GM23338 (cell line): Measurements from ENCODE around the gene FNDC3B. TPM values are rescaled to one million over a fixed set of nuclear protein-coding genes. Genes with fewer than 3 reads are reported as not detected.

Experiments
- ATAC-seq: fragments of 200-7000 bp; cut with Tn5 transposase; 3 replicates; pipeline ENCODE4 v1.9.1; 2020
- DNase-seq: peaks from one replicate; pipeline ENCODE4 v3.0.0-alpha.2; 2015; ENCODE audit warnings: low spot score
- H2AFZ ChIP-seq: fragments of 200-600 bp; sonication (generic); 2 replicates; pipeline ENCODE4 v1.8.0; 2016; ENCODE audit warnings: antibody characterized with exemption, mild to moderate bottlenecking, moderate library complexity
- H3F3A ChIP-seq: fragments of 200-600 bp; sonication (generic); replicated peaks from 2 replicates; pipeline ENCODE4 v1.8.0; 2017; ENCODE audit warnings: antibody characterized with exemption, mixed run types, low read depth
- H3K27ac ChIP-seq: fragments of 200-600 bp; sonication (generic); 2 replicates; pipeline ENCODE4 v1.6.1; 2016; ENCODE audit warnings: low read depth
- H3K27me3 ChIP-seq: fragments of 200-600 bp; sonication (generic); 2 replicates; pipeline ENCODE4 v1.8.0; 2016; ENCODE audit warnings: mild to moderate bottlenecking, mixed run types, moderate library complexity; ENCODE audit not compliant: insufficient read depth
- H3K36me3 ChIP-seq: fragments of 200-600 bp; sonication (generic); 2 replicates; pipeline ENCODE4 v1.8.0; 2016; ENCODE audit warnings: mild to moderate bottlenecking; ENCODE audit not compliant: insufficient read depth
- H3K4me1 ChIP-seq: fragments of 200-600 bp; sonication (generic); 2 replicates; pipeline ENCODE4 v1.8.0; 2016; ENCODE audit warnings: mild to moderate bottlenecking, moderate library complexity; ENCODE audit not compliant: insufficient read depth
- H3K4me2 ChIP-seq: fragments of 200-600 bp; sonication (generic); 2 replicates; pipeline ENCODE4 v1.7.1; 2017; ENCODE audit warnings: mixed run types
- H3K4me3 ChIP-seq: fragments of 200-600 bp; sonication (generic); 2 replicates; pipeline ENCODE4 v1.6.1; 2016; ENCODE audit warnings: mixed run types
- H3K79me2 ChIP-seq: fragments of 200-600 bp; sonication (generic); replicated peaks from 2 replicates; pipeline ENCODE4 v1.8.0; 2017; ENCODE audit warnings: mild to moderate bottlenecking; ENCODE audit not compliant: insufficient read depth
- H3K9me2 ChIP-seq: fragments of 200-600 bp; sonication (generic); 2 replicates; pipeline ENCODE4 v1.8.0; 2017; ENCODE audit not compliant: insufficient read depth
- H4K20me1 ChIP-seq: fragments of 200-600 bp; sonication (generic); replicated peaks from 2 replicates; pipeline ENCODE4 v1.8.0; 2017; ENCODE audit warnings: mild to moderate bottlenecking; ENCODE audit not compliant: insufficient read depth
- H3K27ac Mint-ChIP-seq: 2 replicates; pipeline ENCODE4 v1.8.0; 2020; ENCODE audit warnings: inconsistent platforms, mild to moderate bottlenecking, moderate library complexity, mixed read lengths
- H3K27me3 Mint-ChIP-seq: 3 replicates; pipeline ENCODE4 v1.8.0; 2022; ENCODE audit warnings: low read depth, mild to moderate bottlenecking, moderate library complexity, mixed read lengths, inconsistent platforms; ENCODE audit not compliant: insufficient read depth, poor library complexity
- H3K36me3 Mint-ChIP-seq: 3 replicates; pipeline ENCODE4 v1.8.0; 2021; ENCODE audit warnings: low read depth, mild to moderate bottlenecking, inconsistent platforms, moderate library complexity, mixed read lengths
- H3K4me1 Mint-ChIP-seq: 3 replicates; pipeline ENCODE4 v1.8.0; 2020; ENCODE audit warnings: mild to moderate bottlenecking, inconsistent platforms, mixed read lengths
- H3K4me3 Mint-ChIP-seq: 3 replicates; pipeline ENCODE4 v1.8.0; 2021; ENCODE audit warnings: moderate library complexity, mild to moderate bottlenecking, inconsistent platforms, mixed read lengths
- H3K9me3 Mint-ChIP-seq: 3 replicates; pipeline ENCODE4 v1.8.0; 2020; ENCODE audit warnings: moderate library complexity, mild to moderate bottlenecking, inconsistent platforms, mixed read lengths
- CREB1 ChIP-seq: fragments of 250-450 bp; sonication (Bioruptor Pico); IDR thresholded peaks from 2 replicates; pipeline ENCODE4 v1.5.0; 2020; ENCODE audit warnings: low read depth, mild to moderate bottlenecking, moderate library complexity
- CTCF ChIP-seq, 2 experiments: fragments of 200-600 bp in 1 of 2; sonication (generic) in 1 of 2; conservative IDR thresholded peaks; 2 replicates each; pipeline versions ENCODE4 v1.5.1 to v1.6.1; 2016 to 2017; ENCODE audit warnings: antibody characterized with exemption in 2 of 2, low read depth in 2 of 2, mild to moderate bottlenecking in 2 of 2, moderate library complexity in 1 of 2
- ETS1 ChIP-seq: IDR thresholded peaks from 2 replicates; pipeline ENCODE4 v1.6.1; 2016; ENCODE audit warnings: antibody characterized with exemption
- EZH2 ChIP-seq: fragments of 200-600 bp; sonication (generic); IDR thresholded peaks from one replicate; pipeline ENCODE4 v1.8.0; 2017; ENCODE audit warnings: antibody characterized with exemption, mild to moderate bottlenecking, low read depth; ENCODE audit not compliant: unreplicated experiment
- EZH2phosphoT487 ChIP-seq: fragments of 200-600 bp; sonication (generic); IDR thresholded peaks from one replicate; pipeline ENCODE4 v1.8.1; 2018; ENCODE audit warnings: antibody characterized with exemption; ENCODE audit not compliant: unreplicated experiment
- JUNB ChIP-seq: IDR thresholded peaks from one replicate; pipeline ENCODE4 v1.6.1; 2016; ENCODE audit warnings: antibody characterized with exemption; ENCODE audit not compliant: unreplicated experiment
- NANOG ChIP-seq: IDR thresholded peaks from 2 replicates; pipeline ENCODE4 v1.6.1; 2016; ENCODE audit warnings: antibody characterized with exemption, borderline replicate concordance
- POLR2AphosphoS5 ChIP-seq: IDR thresholded peaks from 2 replicates; pipeline ENCODE4 v1.6.1; 2016; ENCODE audit warnings: antibody characterized with exemption, low read depth
- REST ChIP-seq: IDR thresholded peaks from one replicate; pipeline ENCODE4 v1.6.1; 2018; ENCODE audit warnings: antibody characterized with exemption; ENCODE audit not compliant: unreplicated experiment
- STAT1 ChIP-seq: IDR thresholded peaks from one replicate; pipeline ENCODE4 v1.6.1; 2016; ENCODE audit warnings: antibody characterized with exemption; ENCODE audit not compliant: unreplicated experiment
- ZNF114 ChIP-seq: fragments of 250-450 bp; sonication (Bioruptor Pico); IDR thresholded peaks from 2 replicates; pipeline ENCODE4 v1.5.0; 2020; ENCODE audit warnings: mild to moderate bottlenecking, moderate library complexity
- ZNF331 ChIP-seq: fragments of 250-450 bp; sonication (Bioruptor Pico); IDR thresholded peaks from 2 replicates; pipeline ENCODE4 v1.5.0; 2020; ENCODE audit warnings: low read depth, mild to moderate bottlenecking, moderate library complexity
- ZNF462 ChIP-seq: fragments of 250-450 bp; sonication (Bioruptor Pico); IDR thresholded peaks from 2 replicates; pipeline ENCODE4 v1.5.0; 2020; ENCODE audit warnings: mild to moderate bottlenecking, moderate library complexity
- polyA plus RNA-seq: library from polyadenylated mRNA; unstranded; fragments of >200 nt; fragmentation: Nextera tagmentation; extraction: Ambion mirVana; gene quantifications from 2 replicates; pipeline ENCODE4 v1.2.1, GENCODE V29; 2016
- total RNA-seq: library from RNA; depleted of rRNA; stranded (reverse); fragments of >200 nt; shearing (Covaris generic); gene quantifications from 2 replicates; pipeline ENCODE4 v1.2.3, GENCODE V29; 2014

FNDC3B gene
- total and polyA plus RNA-seq, 2 experiments from 2014 or later, result 19.1 to 55.4 TPM

- Histone ChIP-seq H2AFZ (no peak overlapping the region), H3F3A (no peaks in the 10 kb centered on the region), H4K20me1 (0 out of 2 replicates have a peak, but pooled peaks cover 3% of the 10 kb centered on the region), H3K4me1 (peaks cover 39% of the 10 kb centered on the region), H3K27me3 (no peaks in the 10 kb centered on the region), H3K9me2 (no peaks in the 10 kb centered on the region), H3K4me3 (no peak overlapping the region), H3K79me2 (peaks cover 95% of the 10 kb centered on the region), H3K27ac (no peak overlapping the region), H3K4me2 (no peak overlapping the region), H3K36me3 (no peaks in the 10 kb centered on the region)
- H3K27ac Mint-ChIP-seq, result 0 out of 2 replicates have a peak overlapping the region, but pooled peaks have one; percentile 33
- DNase-seq (no peak), ATAC-seq (no peak)
- H3K27me3 Mint-ChIP-seq, result peaks cover 2% of the 10 kb centered on the region
- H3K4me1 Mint-ChIP-seq, result peaks cover 48% of the 10 kb centered on the region
- H3K9me3 Mint-ChIP-seq, result no peaks in the 10 kb centered on the region
- H3K4me3 Mint-ChIP-seq, result no peak overlapping the region
- TF ChIP-seq EZH2 (no peak), EZH2phosphoT487 (no peak), POLR2AphosphoS5 (no peak), ZNF331 (CRISPR knock-in tag) (no peak), CTCF (conservative IDR thresholded peaks at IDR 0.05; ENCODE audit: low read depth in 2 of 2) (no peak), NANOG (no peak), ETS1 (no peak), ZNF114 (no peak), REST (no peak), JUNB (no peak), STAT1 (no peak), ZNF462 (CRISPR knock-in tag) (no peak), CREB1 (no peak)
- peaks cover 4% of the 10 kb centered on the region; the same call in 2 of the 3 replicates for H3K36me3 Mint-ChIP-seq
Measured at GRCh38 chr3:172090035-172090434, 50.7 kb downstream of the FNDC3B start.
